IPS DF 4.7 (cell line): ENCODE measurements around the gene SCN10A.

ENCODE experiments used
- DNase-seq: peaks from one replicate; pipeline ENCODE4 v3.0.0-alpha.2; 2013; ENCODE audit warnings: low spot score; ENCODE audit errors: extremely low read depth

The SCN10A gene

DNA sequence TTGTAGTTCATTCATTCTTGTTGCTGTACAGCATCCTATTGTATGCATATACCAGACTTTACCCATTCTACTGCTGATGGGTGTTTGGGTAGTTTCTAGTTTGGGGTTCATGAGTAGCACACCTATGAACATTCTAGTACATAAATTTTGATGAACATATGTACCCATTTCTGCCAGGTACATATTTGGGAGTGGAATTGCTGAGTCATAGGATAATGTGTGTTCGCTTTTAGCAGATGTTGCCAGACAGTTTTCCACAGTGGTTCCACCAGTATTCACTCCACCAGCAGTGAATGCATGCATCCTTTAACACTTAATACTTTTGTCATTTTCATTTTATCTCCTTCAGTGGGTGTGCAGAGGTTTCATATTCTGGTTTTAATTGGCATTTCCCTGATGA, 163.1 kb downstream of the SCN10A start:
- DNase-seq, result no peak

- DNase-seq, result no peak
These were observed 164.7 kb downstream of the SCN10A start for GRCh38 chr3:38651153-38651789.

DNA sequence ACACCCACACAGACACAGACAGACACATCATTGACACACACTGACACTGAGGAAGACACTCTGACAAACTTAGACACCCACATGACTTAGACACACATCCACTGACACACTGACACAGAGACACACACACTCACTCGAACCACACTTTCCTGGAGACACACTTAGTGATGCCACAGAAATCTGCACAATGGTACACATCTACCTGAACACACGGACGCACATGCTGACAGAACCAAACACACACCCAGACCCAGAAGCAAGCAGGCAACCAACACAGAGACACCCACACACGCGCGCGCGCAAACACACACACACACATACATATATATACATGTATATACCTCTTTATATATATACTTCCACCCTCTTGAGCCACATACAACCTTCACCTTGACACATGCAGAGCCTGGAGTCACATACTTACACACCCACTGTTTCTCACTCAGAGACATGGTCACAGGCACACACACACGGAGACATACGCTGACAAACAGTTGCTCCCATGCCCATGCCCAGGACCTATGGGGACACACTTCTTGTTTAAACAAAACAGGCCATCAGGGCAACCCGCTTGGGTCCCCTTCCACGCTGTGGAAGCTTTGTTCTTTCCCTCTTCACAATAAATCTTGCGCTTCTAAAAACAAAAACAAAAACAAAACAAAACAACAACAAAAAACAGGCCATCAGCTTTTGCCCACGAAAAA, 165.6 kb downstream of the SCN10A start:
- no peak for DNase-seq

DNA sequence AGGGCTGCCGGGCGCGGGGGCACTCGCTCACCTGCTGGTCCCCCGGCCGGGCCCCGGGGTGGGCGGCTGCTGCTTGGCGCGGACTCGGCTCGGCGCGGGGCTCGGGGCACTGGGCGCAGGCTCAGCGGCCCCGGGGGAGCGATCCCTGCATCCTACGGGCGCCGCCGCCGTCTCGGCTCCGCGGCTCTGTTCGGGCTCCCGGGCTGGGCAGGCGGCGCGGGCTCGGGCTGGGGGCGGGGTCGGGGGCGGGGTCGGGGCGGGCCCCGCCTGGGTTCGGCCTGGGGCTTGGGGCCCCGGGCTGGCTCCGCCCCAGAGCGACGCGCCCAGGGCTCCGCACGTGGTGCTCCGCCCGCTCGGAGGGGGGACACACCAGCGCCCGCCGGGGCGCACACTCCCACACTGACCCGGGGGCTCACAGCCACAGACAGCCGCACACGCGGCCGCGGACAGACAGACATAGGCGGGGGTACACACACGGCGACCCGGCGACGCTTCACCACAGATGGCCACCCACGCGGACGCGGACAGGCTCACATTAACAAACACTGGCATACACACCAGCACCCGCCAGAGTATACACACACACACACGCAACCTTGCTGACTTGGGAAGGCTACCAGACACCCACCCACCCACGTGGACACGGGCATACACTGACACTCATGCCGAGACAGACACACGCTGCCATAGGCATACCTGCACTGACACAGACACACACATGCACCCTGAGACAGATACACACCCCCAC, 166.3 kb downstream of the SCN10A start, which contains the start of gene SCN5A:
TSS of gene SCN5A (minus strand) at position 188 of the 748 bp plus-strand sequence. CDS start 16,380 bp downstream, outside the sequence.
- DNase-seq, result no peak

GRCh38 chr3:38648659-38649499, 167.1 kb downstream of the SCN10A start:
- DNase-seq, result no peak

DNA sequence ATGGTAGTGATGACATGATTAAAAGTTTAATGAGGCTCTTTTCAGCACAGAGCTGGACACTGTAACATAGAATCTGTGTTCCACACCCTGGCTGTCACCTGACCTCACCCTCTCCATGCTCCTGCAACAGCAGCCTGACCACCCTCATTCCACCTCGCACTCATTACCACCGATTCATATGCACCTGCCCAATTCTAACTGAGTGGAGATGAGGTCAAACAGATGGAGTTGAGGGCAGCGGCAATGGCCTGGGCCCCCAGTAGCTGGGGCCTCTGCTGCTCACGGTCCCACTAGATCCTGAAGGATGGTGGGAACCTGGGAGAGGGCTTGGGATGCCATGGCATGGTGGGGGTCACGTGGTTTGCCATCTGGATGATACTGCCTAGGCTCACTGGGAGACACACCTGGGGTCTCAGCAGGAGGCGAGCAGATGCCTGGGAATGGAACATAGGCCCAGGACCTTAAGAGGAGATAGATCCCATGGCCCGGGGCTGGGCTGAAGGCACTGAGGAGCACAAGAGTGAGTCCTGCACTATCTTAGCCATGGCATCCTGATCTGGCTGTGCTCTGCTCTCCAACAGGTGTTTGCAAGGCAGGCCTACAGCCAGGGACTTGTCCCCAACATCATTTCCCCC, 167.9 kb downstream of the SCN10A start:
- DNase-seq, result no peak

DNA sequence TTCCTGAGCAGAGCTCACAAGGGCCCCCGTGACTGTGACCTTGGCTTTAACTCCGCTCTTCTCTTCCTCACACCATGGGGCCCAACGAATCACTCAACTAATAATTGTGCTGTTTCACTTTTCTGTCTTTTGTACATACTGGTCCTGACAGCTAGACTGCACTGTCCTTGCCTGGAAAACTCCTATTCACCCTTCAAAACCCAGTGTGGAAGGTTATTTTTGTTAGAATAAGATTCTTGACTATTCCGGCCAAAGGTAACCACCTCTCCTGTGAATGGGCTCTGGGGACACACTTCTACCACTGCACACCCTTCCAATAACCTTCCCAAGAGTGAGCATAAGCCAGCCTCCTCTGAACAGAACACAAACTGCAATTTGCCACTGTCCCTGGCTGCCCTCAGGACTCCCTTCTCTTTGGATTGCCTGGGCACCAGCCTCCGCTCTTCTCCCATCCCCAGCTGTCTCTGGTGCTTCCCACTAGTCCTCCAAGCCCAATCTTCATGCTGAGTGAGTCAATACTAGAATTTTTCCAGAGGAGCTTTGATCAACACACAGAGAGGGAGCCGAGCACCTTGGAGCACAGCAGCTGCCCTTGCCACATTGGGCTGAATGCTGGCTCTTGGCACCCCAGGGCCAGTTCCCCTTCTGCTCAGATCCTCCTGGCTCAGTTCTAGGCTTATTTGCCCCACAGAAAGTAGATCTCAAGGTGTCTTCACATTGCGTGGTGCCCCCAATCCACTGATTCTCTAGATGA, 168.6 kb downstream of the SCN10A start:
- no peak for DNase-seq
